Right atrium auricular region (tissue), 2 donors: Measurements from ENCODE around the gene TOR1A. TPM values are rescaled to one million over a fixed set of nuclear protein-coding genes. Genes with fewer than 3 reads are reported as not detected.

Experiments used
- DNase-seq: peaks from one replicate; pipeline ENCODE4 v3.0.0-alpha.2; 2019; ENCODE audit warnings: low spot score
- H3K27ac ChIP-seq, 2 donors: fragments of 200-600 bp; sonication (generic); 1 replicate in 1 of 2; 2 replicates in 1 of 2; pipeline ENCODE4 v1.5.1; 2016 to 2019
- H3K27me3 ChIP-seq, 2 donors: fragments of 200-600 bp; sonication (generic); one replicate each; pipeline versions ENCODE4 v1.5.1 to v1.6.0; 2017 to 2019
- H3K36me3 ChIP-seq: fragments of 200-600 bp; sonication (generic); one replicate; pipeline ENCODE4 v1.5.1; 2016
- H3K4me1 ChIP-seq, 2 donors: fragments of 200-600 bp; sonication (generic); one replicate each; pipeline versions ENCODE4 v1.5.1 to v1.6.0; 2017 to 2019
- H3K4me3 ChIP-seq, 2 donors: fragments of 200-600 bp; sonication (generic); 1 replicate in 1 of 2; 2 replicates in 1 of 2; pipeline ENCODE4 v1.5.1; 2017 to 2019; ENCODE audit warnings: mild to moderate bottlenecking in 1 of 2, moderate library complexity in 1 of 2
- H3K9me3 ChIP-seq, 2 donors: fragments of 200-600 bp; sonication (generic); one replicate each; pipeline ENCODE4 v1.5.1; 2019
- total RNA-seq, 2 donors: library from RNA; depleted of rRNA; stranded (reverse); fragments of >200 nt; gene quantifications; one replicate each; pipeline ENCODE4 v1.1.0, GENCODE V29; 2016
- TF ChIP-seq, protein P1 (sequence below), 2 donors: fragments of 200-600 bp; sonication (generic); IDR thresholded peaks; one replicate each; pipeline ENCODE4 v1.5.1; 2019; ENCODE audit warnings: antibody characterized with exemption in 2 of 2

TOR1A gene
- total RNA-seq, 2 donors from 2014 or later: 16.1 to 31.9 TPM

DNA sequence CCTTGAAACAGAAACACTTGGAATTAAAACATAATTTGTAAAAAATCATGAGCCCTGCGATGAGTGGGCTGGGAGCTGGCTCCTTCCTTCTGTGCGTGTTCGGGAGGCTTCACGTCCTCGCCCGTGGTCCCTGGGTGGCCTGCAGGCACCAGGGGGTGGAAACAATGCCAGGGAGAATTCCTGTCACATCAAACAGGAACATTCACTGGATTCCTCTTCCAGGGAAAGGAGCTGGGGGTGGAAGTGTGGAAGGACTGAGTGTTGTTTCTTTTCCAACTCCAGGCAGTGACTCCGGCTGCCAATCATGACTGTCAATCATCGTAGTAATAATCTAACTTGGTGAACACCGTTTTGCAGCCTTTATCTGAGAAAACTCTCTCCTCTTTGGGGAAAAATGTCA is 10.3 kb downstream of the TOR1A start:
- Histone ChIP-seq H3K4me1 (no peaks in the 10 kb centered on the region), H3K9me3 (no peaks in the 10 kb centered on the region), H3K36me3 (peaks cover 58% of the 10 kb centered on the region), H3K27me3 (no peaks in the 10 kb centered on the region), H3K4me3 (no peak overlapping the region), H3K27ac (no peak overlapping the region)
- no peak for DNase-seq
- TF ChIP-seq, protein P1, sequence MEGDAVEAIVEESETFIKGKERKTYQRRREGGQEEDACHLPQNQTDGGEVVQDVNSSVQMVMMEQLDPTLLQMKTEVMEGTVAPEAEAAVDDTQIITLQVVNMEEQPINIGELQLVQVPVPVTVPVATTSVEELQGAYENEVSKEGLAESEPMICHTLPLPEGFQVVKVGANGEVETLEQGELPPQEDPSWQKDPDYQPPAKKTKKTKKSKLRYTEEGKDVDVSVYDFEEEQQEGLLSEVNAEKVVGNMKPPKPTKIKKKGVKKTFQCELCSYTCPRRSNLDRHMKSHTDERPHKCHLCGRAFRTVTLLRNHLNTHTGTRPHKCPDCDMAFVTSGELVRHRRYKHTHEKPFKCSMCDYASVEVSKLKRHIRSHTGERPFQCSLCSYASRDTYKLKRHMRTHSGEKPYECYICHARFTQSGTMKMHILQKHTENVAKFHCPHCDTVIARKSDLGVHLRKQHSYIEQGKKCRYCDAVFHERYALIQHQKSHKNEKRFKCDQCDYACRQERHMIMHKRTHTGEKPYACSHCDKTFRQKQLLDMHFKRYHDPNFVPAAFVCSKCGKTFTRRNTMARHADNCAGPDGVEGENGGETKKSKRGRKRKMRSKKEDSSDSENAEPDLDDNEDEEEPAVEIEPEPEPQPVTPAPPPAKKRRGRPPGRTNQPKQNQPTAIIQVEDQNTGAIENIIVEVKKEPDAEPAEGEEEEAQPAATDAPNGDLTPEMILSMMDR (IDR thresholded peaks at IDR 0.05): no peak

DNA sequence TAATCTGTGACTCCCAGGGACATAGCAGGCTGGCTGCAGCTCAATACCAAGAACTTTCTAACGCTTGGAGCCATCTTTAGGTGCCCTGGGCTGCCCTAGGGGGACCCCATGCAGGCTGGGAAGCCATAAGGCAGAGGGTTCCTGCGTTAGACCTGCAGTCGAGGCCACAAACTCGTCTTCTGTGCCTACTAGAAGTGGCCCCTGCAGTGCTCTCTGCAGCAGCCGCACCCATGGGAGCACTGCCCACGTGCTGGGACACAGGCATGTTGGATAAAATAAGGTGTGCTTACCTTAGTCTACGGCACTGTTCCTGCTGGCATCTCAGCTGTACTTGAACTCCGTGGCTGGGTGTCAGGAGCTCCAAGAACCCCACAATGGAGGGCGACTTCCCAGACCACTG is 11.6 kb downstream of the TOR1A start:
- Histone ChIP-seq H3K4me1 (no peaks in the 10 kb centered on the region), H3K9me3 (no peaks in the 10 kb centered on the region), H3K4me3 (no peak overlapping the region), H3K36me3 (peaks cover 48% of the 10 kb centered on the region), H3K27ac (no peak overlapping the region), H3K27me3 (no peaks in the 10 kb centered on the region)
- TF ChIP-seq, protein P1 (IDR thresholded peaks at IDR 0.05): no peak
- no peak for DNase-seq

DNA sequence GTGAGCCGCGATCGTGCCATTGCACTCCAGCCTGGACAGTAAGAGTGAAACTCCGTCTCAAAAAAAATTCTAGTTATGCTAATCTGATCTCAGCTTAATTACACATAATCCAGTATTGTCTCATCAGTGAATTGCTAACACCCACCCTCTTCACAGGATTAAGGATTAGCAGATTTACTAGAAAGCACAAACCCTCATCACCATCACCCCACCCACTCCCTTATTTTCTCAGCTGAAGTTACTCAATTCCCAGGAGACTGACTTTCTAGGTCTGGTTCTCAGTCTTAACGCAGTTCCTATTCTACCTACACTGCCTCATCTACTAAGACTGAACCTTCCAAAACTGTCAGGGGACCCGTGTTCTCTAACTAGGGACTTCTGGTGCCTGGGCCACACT is 12.0 kb downstream of the TOR1A start:
- peaks cover 48% of the 10 kb centered on the region for H3K36me3 ChIP-seq
- no peaks in the 10 kb centered on the region for H3K4me1 ChIP-seq
- TF ChIP-seq, protein P1 (IDR thresholded peaks at IDR 0.05): no peak
- no peaks in the 10 kb centered on the region for H3K9me3 ChIP-seq
- no peak overlapping the region for H3K4me3 ChIP-seq
- no peak overlapping the region for H3K27ac ChIP-seq
- H3K27me3 ChIP-seq: no peaks in the 10 kb centered on the region
- no peak for DNase-seq

DNA sequence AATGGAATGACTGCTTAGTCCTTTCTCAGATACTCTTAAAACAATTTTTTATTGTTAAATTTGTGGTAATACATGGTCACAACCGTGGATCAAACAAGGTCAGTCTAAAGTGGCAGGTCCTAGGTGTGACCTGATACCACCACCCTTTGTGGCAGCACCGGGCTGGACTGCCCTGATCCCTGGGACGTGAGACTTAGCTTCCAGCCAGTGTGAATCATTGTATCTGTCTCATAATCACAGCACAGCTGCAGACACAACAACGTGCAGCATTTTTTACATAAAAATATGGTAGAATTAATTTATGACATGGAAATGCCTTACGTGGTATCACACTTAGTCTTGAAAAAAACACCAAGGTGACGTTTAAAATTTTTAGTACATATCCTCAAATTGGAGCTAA is 13.1 kb downstream of the TOR1A start:
- Histone ChIP-seq H3K36me3 (peaks cover 38% of the 10 kb centered on the region), H3K4me3 (no peak overlapping the region), H3K27ac (no peak overlapping the region), H3K9me3 (no peaks in the 10 kb centered on the region), H3K4me1 (no peaks in the 10 kb centered on the region), H3K27me3 (no peaks in the 10 kb centered on the region)
- TF ChIP-seq, protein P1 (IDR thresholded peaks at IDR 0.05): no peak
- no peak for DNase-seq

DNA sequence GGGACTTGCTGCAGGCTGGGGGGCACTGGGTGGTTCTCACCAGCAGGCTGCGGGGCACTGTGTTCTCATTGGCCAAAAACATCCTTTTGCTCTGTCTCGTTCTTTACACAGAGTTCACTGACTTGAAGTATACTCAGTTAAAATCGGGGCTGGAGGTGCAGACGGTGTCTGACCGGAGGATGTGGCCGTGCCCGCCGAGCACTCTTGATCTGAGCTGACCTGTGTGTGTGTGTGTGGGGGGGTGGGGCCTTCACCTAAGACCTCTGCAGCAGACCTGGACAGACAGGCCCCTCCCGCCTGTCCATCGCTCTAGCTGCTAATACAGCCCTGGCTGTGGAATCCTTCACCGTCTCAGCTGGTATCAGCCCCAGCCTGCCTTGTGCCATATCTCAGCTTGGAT is 13.8 kb downstream of the TOR1A start:
- no peak for DNase-seq
- Histone ChIP-seq H3K36me3 (peaks cover 34% of the 10 kb centered on the region), H3K9me3 (no peaks in the 10 kb centered on the region), H3K27me3 (no peaks in the 10 kb centered on the region), H3K4me3 (no peak overlapping the region), H3K27ac (no peak overlapping the region), H3K4me1 (no peaks in the 10 kb centered on the region)
- TF ChIP-seq, protein P1 (IDR thresholded peaks at IDR 0.05): no peak

DNA sequence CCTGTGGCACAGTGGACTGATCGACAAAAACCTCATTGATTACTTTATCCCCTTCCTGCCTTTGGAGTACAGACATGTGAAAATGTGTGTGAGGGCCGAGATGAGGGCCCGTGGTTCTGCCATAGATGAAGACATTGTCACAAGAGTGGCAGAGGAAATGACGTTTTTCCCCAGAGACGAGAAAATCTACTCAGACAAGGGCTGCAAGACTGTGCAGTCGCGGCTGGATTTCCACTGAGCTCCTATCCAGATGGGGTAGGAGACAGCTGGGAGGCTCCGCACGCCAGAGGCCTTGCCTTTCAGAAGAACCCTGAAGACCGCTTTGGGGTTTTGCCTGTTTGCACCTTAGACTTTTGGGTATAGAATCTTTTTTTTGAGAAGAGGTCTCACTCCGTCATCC is 14.6 kb downstream of the TOR1A start:
- TF ChIP-seq, protein P1 (IDR thresholded peaks at IDR 0.05): no peak
- Histone ChIP-seq H3K36me3 (peaks cover 34% of the 10 kb centered on the region), H3K27ac (no peak overlapping the region), H3K4me1 (peaks cover 0 to under 1% of the 10 kb centered on the region in 2 donors), H3K4me3 (no peak overlapping the region), H3K9me3 (no peaks in the 10 kb centered on the region), H3K27me3 (no peaks in the 10 kb centered on the region)
- DNase-seq: no peak
